Transverse colon (tissue), 4 donors: ENCODE results near the gene METTL21A. TPM values are rescaled to one million over a fixed set of nuclear protein-coding genes. Genes with fewer than 3 reads are reported as not detected.

Experiments
- DNase-seq: peaks from one replicate; pipeline ENCODE4 v3.0.0-alpha.2; 2019
- H3K27ac ChIP-seq, 4 donors: fragments of 200-600 bp; sonication (generic); 2 replicates each; pipeline ENCODE4 v1.5.1; 2016 to 2018; ENCODE audit warnings: inconsistent platforms in 4 of 4
- H3K27me3 ChIP-seq: fragments of 200-600 bp; sonication (generic); 2 replicates; pipeline ENCODE4 v1.5.1; 2017; ENCODE audit warnings: inconsistent platforms
- H3K36me3 ChIP-seq, 4 donors: fragments of 200-600 bp; sonication (generic); 2 replicates each; pipeline ENCODE4 v1.5.1; 2017 to 2019; ENCODE audit warnings: inconsistent platforms in 4 of 4
- H3K4me1 ChIP-seq, 4 donors: fragments of 200-600 bp; sonication (generic); 2 replicates each; pipeline ENCODE4 v1.5.1; 2017 to 2020; ENCODE audit warnings: inconsistent platforms in 4 of 4
- H3K4me3 ChIP-seq, 4 donors: fragments of 200-600 bp; sonication (generic); 1 replicate in 1 of 4; 2 replicates in 3 of 4; pipeline versions ENCODE4 v1.5.1 to v1.6.1; 2017 to 2019; ENCODE audit warnings: inconsistent platforms in 4 of 4
- H3K9me3 ChIP-seq, 2 donors: fragments of 200-600 bp; sonication (generic); 2 replicates each; pipeline ENCODE4 v1.5.1; 2017 to 2019; ENCODE audit warnings: inconsistent platforms in 2 of 2
- EP300 ChIP-seq: sonication (generic); formaldehyde crosslinking; IDR thresholded peaks from one replicate; pipeline ENCODE4 v1.6.1; 2017; ENCODE audit warnings: antibody characterized with exemption, low read depth
- POLR2A ChIP-seq: fragments of 450-650 bp; IDR thresholded peaks from one replicate; pipeline ENCODE4 v1.6.1; 2016; ENCODE audit warnings: antibody characterized with exemption, mild to moderate bottlenecking, moderate library complexity
- POLR2AphosphoS5 ChIP-seq, 3 donors: sonication (generic); formaldehyde crosslinking; IDR thresholded peaks; one replicate each; pipeline ENCODE4 v1.6.1; 2016; ENCODE audit warnings: antibody characterized with exemption in 3 of 3
- WGBS, 2 donors: methylation state at CpG; one replicate each; pipeline ENCODE4 v1.1.5; 2018; ENCODE audit warnings: low coverage in 1 of 2; 5-methylcytosine and 5-hydroxymethylcytosine counted together
- in situ Hi-C, 4 donors: fragments of 200-750 bp; cut with MboI; loops; one replicate each; pipeline versions ENCODE4 v1.15.0 to v1.15.1; 2017; ENCODE audit warnings: low sequenced_read_pairs in 3 of 4, low pct_ligation_motif_present in 1 of 4, low pct_unique_long_range_greater_than_20kb in 1 of 4
- intact Hi-C: fragments of 100-400 bp; cut with DNase I; formaldehyde crosslinking; loops from one replicate; pipeline ENCODE4 v1.15.1; 2023; ENCODE audit warnings: low total_unique reads
- total RNA-seq, 4 donors: library from RNA; depleted of rRNA; stranded (reverse); fragments of >200 nt; gene quantifications; one replicate each; pipeline ENCODE4 v1.1.0, GENCODE V29; 2016
- TF ChIP-seq, protein P1 (sequence below), 5 experiments: fragments of 200-600 bp in 3 of 5; fragments of 450-650 bp in 2 of 5; sonication (generic) in 3 of 5; IDR thresholded peaks; 1 replicate in 2 of 5; 2 replicates in 3 of 5; pipeline ENCODE4 v1.5.1; 2016 to 2017; ENCODE audit warnings: antibody characterized with exemption in 5 of 5, inconsistent platforms in 3 of 5, mild to moderate bottlenecking in 2 of 5, moderate library complexity in 1 of 5

METTL21A gene
- total RNA-seq, 4 donors from 2014 or later = 0.60 to 25.4 (median 17.7) TPM

DNA sequence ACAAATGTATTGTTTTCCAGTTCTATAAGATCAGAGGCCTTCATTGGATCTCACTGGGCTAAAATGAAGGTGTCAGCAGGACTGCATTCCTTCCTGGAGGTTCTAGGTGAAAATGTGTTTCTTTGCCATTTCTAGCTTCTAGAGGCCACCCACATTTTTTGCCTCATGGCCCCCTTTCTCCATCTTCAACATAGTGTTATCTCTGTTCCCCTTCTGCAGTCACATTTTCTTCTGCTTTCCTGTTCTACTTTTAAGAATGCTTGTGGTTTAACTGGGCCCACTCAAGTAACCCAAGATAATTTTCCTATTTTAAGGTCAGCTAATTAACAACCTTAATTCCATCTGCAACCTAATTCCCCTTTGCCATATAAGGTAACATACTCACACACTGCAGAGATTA, 36.1 kb downstream of the METTL21A start:
- TF ChIP-seq POLR2AphosphoS5 (IDR thresholded peaks at IDR 0.05) = no peak
- TF ChIP-seq POLR2A = no peak
- TF ChIP-seq EP300 = no peak
- TF ChIP-seq, protein P1, sequence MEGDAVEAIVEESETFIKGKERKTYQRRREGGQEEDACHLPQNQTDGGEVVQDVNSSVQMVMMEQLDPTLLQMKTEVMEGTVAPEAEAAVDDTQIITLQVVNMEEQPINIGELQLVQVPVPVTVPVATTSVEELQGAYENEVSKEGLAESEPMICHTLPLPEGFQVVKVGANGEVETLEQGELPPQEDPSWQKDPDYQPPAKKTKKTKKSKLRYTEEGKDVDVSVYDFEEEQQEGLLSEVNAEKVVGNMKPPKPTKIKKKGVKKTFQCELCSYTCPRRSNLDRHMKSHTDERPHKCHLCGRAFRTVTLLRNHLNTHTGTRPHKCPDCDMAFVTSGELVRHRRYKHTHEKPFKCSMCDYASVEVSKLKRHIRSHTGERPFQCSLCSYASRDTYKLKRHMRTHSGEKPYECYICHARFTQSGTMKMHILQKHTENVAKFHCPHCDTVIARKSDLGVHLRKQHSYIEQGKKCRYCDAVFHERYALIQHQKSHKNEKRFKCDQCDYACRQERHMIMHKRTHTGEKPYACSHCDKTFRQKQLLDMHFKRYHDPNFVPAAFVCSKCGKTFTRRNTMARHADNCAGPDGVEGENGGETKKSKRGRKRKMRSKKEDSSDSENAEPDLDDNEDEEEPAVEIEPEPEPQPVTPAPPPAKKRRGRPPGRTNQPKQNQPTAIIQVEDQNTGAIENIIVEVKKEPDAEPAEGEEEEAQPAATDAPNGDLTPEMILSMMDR (IDR thresholded peaks at IDR 0.05) = no peak
- intact Hi-C loops (no loop called here), in situ Hi-C loops (no loop called here)
- H3K27ac ChIP-seq = no peak overlapping the region
- peaks cover 0 to 43% (median 19%) of the 10 kb centered on the region in 4 donors for H3K36me3 ChIP-seq
- DNase-seq = no peak
- no peak overlapping the region for H3K4me3 ChIP-seq
- H3K9me3 ChIP-seq = peaks cover 4 to 6% of the 10 kb centered on the region in 2 donors
- H3K4me1 ChIP-seq = no peaks in the 10 kb centered on the region
- H3K27me3 ChIP-seq = no peaks in the 10 kb centered on the region

DNA sequence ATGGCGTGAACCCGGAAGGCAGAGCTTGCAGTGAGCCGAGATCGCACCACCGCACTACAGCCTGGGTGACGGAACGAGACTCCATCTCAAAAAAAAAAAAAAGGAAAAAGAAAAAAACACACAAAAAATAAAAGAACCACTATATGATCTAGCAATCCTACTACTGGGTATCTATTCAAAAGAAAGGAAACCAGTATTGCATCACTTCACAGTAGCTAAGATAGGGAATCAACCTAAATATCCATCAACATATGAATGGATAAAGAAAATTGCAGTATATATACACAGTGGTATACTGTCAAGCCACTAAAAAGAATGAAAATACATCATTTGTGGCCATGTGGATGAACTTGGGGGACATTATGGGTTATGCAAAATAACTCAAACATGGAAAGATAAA, 37.9 kb downstream of the METTL21A start:
- intact Hi-C loops = no loop called here
- Histone ChIP-seq H3K9me3 (peaks cover 4 to 6% of the 10 kb centered on the region in 2 donors), H3K4me3 (no peak overlapping the region), H3K36me3 (peaks cover 0 to 43% (median 18%) of the 10 kb centered on the region in 4 donors), H3K4me1 (no peaks in the 10 kb centered on the region), H3K27ac (no peak overlapping the region), H3K27me3 (no peaks in the 10 kb centered on the region)
- no peak for DNase-seq
- TF ChIP-seq POLR2AphosphoS5 (IDR thresholded peaks at IDR 0.05) (no peak), EP300 (no peak), POLR2A (no peak)
- TF ChIP-seq, protein P1 (IDR thresholded peaks at IDR 0.05) = no peak
- WGBS, 2 donors = 98% methylated on average over 7 of the region's 7 CpGs; no CpG with 5 or more reads in 1 of the 2 donors
- in situ Hi-C loops = no loop called here

DNA sequence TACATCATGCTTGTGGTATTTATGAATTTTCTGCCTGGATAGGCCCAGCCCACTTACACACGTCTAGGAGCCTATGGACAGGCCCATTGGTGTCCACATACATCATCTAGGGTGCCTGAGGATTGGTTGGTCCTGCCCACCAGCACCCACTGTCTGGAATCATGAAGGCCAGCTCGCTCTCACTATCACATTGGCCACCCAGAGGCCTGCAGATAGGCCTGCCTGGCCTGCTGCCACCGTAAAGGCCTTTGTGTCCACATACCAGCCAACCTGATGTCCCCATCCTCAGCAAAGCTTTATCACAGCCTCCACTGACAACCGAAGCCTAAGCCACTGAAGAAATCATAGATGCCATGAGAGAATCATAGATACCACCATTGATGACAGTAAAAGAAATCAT, 40.2 kb downstream of the METTL21A start:
- no peak overlapping the region for H3K27ac ChIP-seq
- H3K36me3 ChIP-seq = peaks cover 0 to 42% (median 14%) of the 10 kb centered on the region in 4 donors
- H3K4me1 ChIP-seq = no peaks in the 10 kb centered on the region
- H3K27me3 ChIP-seq = no peaks in the 10 kb centered on the region
- no peak for DNase-seq
- intact Hi-C loops = no loop called here
- no peak for TF ChIP-seq POLR2AphosphoS5 (IDR thresholded peaks at IDR 0.05)
- no peak for TF ChIP-seq POLR2A
- TF ChIP-seq, protein P1 (IDR thresholded peaks at IDR 0.05) = no peak
- H3K4me3 ChIP-seq = no peak overlapping the region
- no peaks in the 10 kb centered on the region for H3K9me3 ChIP-seq
- WGBS, 2 donors = 86 to 100% methylated on average over 2 to 4 of the region's 4 CpGs
- in situ Hi-C loops = no loop called here

DNA sequence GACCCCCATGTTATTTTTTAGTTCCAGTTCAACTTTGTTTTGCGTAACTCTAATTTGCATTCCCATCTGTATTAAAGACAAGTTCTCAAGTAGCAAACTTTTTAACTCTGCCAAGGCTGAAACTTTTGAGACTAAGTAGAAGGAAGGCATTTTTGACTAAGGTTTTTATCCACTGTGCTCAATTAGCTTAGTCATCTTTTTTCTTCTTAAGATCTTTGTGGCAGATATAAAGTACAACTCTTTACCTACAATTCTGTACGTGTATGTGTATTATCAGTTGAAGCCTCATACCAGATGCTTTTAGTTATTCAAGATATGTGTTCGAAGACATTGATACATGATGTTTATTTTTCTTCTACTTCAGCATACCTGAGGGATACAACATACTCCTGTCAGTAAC, 53.8 kb downstream of the METTL21A start:
- H3K4me3 ChIP-seq = no peak overlapping the region
- in situ Hi-C loops = no loop called here
- H3K27ac ChIP-seq = no peak overlapping the region
- no peaks in the 10 kb centered on the region for H3K27me3 ChIP-seq
- no peaks in the 10 kb centered on the region for H3K9me3 ChIP-seq
- no peak for DNase-seq
- H3K4me1 ChIP-seq = no peaks in the 10 kb centered on the region
- TF ChIP-seq, protein P1 (IDR thresholded peaks at IDR 0.05) = no peak
- TF ChIP-seq POLR2A (no peak), POLR2AphosphoS5 (IDR thresholded peaks at IDR 0.05) (no peak), EP300 (no peak)
- intact Hi-C loops = no loop called here
- H3K36me3 ChIP-seq = peaks cover 0 to 54% (median 10%) of the 10 kb centered on the region in 4 donors
- 89 to 90% methylated on average over 3 of the region's 3 CpGs for WGBS, 2 donors
